Esophagus squamous epithelium (tissue), 5 donors: ENCODE measurements around the gene ABCB1. TPM values are rescaled to one million over a fixed set of nuclear protein-coding genes. Genes with fewer than 3 reads are reported as not detected.
A peak's percentile ranks its signal among the peaks of the same experiment; 100 is the strongest.

Source experiments
- DNase-seq: peaks from one replicate; lab custom pipeline; 2025; lab: John Stamatoyannopoulos, UW
- H3K27ac ChIP-seq, 4 donors: fragments of 200-600 bp; sonication (generic); one replicate each; pipeline ENCODE4 v1.5.1; 2016 to 2019; ENCODE audit warnings: mild to moderate bottlenecking in 1 of 4
- H3K27me3 ChIP-seq, 4 donors: fragments of 200-600 bp; sonication (generic); 1 replicate in 3 of 4; 2 replicates in 1 of 4; pipeline versions ENCODE4 v1.5.1 to v1.6.0; 2017 to 2021; ENCODE audit warnings: antibody characterized with exemption in 1 of 4
- H3K36me3 ChIP-seq, 3 donors: fragments of 200-600 bp; sonication (generic); one replicate each; pipeline ENCODE4 v1.5.1; 2016 to 2019
- H3K4me1 ChIP-seq, 3 donors: fragments of 200-600 bp; sonication (generic); one replicate each; pipeline ENCODE4 v1.5.1; 2017 to 2019
- H3K4me3 ChIP-seq, 4 donors: fragments of 200-600 bp; sonication (generic); 1 replicate in 3 of 4; 2 replicates in 1 of 4; pipeline ENCODE4 v1.5.1; 2016 to 2019; ENCODE audit warnings: mild to moderate bottlenecking in 2 of 4, moderate library complexity in 1 of 4
- H3K9me3 ChIP-seq, 3 donors: fragments of 200-600 bp; sonication (generic); one replicate each; pipeline ENCODE4 v1.5.1; 2016 to 2019
- CTCF ChIP-seq, 6 experiments: fragments of 450-650 bp in 4 of 6; fragments of 200-600 bp in 2 of 6; sonication (generic) in 2 of 6; IDR thresholded peaks; one replicate each; pipeline ENCODE4 v1.5.1; 2016 to 2019; ENCODE audit warnings: antibody characterized with exemption in 6 of 6, mild to moderate bottlenecking in 4 of 6, moderate library complexity in 4 of 6
- POLR2A ChIP-seq, 4 donors: fragments of 450-650 bp; IDR thresholded peaks; one replicate each; pipeline ENCODE4 v1.6.1; 2017; ENCODE audit warnings: antibody characterized with exemption in 4 of 4, mild to moderate bottlenecking in 4 of 4, moderate library complexity in 3 of 4
- WGBS, 2 donors: methylation state at CpG; one replicate each; pipeline ENCODE4 v1.1.5; 2018; 5-methylcytosine and 5-hydroxymethylcytosine counted together
- intact Hi-C: fragments of 100-400 bp; cut with DNase I; formaldehyde crosslinking; loops from one replicate; pipeline ENCODE4 v1.15.0; 2022
- total RNA-seq, 4 donors: library from RNA; depleted of rRNA; stranded (reverse); fragments of >200 nt; gene quantifications; one replicate each; pipeline ENCODE4 v1.1.0, GENCODE V29; 2016
- donor health status: DM: yes; HTN: yes; CAD: no.

ABCB1 gene
- total RNA-seq, 4 donors from 2014 or later: 0.91 to 15.4 (median 3.1) TPM

- no peaks in the 10 kb centered on the region for H3K9me3 ChIP-seq
- H3K27me3 ChIP-seq: peaks cover 0 to 6% (median 0%) of the 10 kb centered on the region in 4 donors
- no peak overlapping the region for H3K27ac ChIP-seq
- 55 to 58% methylated on average over 5 of the region's 5 CpGs for WGBS, 2 donors
- DNase-seq: no peak
- TF ChIP-seq CTCF (IDR thresholded peaks at IDR 0.05) (no peak), POLR2A (IDR thresholded peaks at IDR 0.05) (no peak)
- no peaks in the 10 kb centered on the region for H3K36me3 ChIP-seq
- intact Hi-C loops: no loop called here
- no peak overlapping the region for H3K4me3 ChIP-seq
- H3K4me1 ChIP-seq: no peaks in the 10 kb centered on the region
Observed at GRCh38 chr7:87609916-87610315, 9.2 kb upstream of the ABCB1 start.

GRCh38 chr7:87608431-87608830 lies 7.7 kb upstream of the ABCB1 start:
- intact Hi-C loops: no loop called here

GRCh38 chr7:87604264-87604663 lies 3.6 kb upstream of the ABCB1 start:
- DNase-seq: no peak
- no peak for TF ChIP-seq CTCF (IDR thresholded peaks at IDR 0.05)
- TF ChIP-seq POLR2A (IDR thresholded peaks at IDR 0.05): no peak
- no peak overlapping the region for H3K4me3 ChIP-seq
- intact Hi-C loops: no loop called here
- H3K36me3 ChIP-seq: no peaks in the 10 kb centered on the region
- no peaks in the 10 kb centered on the region for H3K9me3 ChIP-seq
- peaks cover 0 to 16% (median 4%) of the 10 kb centered on the region in 3 donors for H3K4me1 ChIP-seq
- 82 to 93% methylated on average over 1 of the region's 1 CpG for WGBS, 2 donors
- H3K27me3 ChIP-seq: peaks cover 0 to 40% (median 0%) of the 10 kb centered on the region in 4 donors
- H3K27ac ChIP-seq: no peak overlapping the region

More at GRCh38 chr7:87608431-87608830, 7.7 kb upstream of the ABCB1 start:
- TF ChIP-seq CTCF (IDR thresholded peaks at IDR 0.05): no peak
- TF ChIP-seq POLR2A (IDR thresholded peaks at IDR 0.05): no peak
- Histone ChIP-seq H3K36me3 (no peaks in the 10 kb centered on the region), H3K4me3 (no peak overlapping the region), H3K27ac (no peak overlapping the region), H3K4me1 (no peaks in the 10 kb centered on the region), H3K27me3 (peaks cover 0 to 7% (median 0%) of the 10 kb centered on the region in 4 donors), H3K9me3 (no peaks in the 10 kb centered on the region)
- DNase-seq: no peak
- WGBS, 2 donors: 27 to 34% methylated on average over 3 of the region's 3 CpGs

GRCh38 chr7:87599336-87599735 lies 1.3 kb downstream of the ABCB1 start:
- Histone ChIP-seq H3K4me1 (peaks cover 0 to 16% (median 4%) of the 10 kb centered on the region in 3 donors), H3K9me3 (no peaks in the 10 kb centered on the region), H3K4me3 (peak overlapping the region in 3 of 4 donors; percentile 46 to 66 (median 53)), H3K27ac (peak overlapping the region in 2 of 4 donors; percentile 51 to 82), H3K36me3 (no peaks in the 10 kb centered on the region), H3K27me3 (peaks cover 0 to 34% (median 0%) of the 10 kb centered on the region in 4 donors)
- TF ChIP-seq CTCF (IDR thresholded peaks at IDR 0.05) (no peak), POLR2A (IDR thresholded peaks at IDR 0.05) (no peak)
- 43 to 63% methylated on average over 10 of the region's 10 CpGs for WGBS, 2 donors
- intact Hi-C loops: no loop called here
- DNase-seq: no peak

DNA sequence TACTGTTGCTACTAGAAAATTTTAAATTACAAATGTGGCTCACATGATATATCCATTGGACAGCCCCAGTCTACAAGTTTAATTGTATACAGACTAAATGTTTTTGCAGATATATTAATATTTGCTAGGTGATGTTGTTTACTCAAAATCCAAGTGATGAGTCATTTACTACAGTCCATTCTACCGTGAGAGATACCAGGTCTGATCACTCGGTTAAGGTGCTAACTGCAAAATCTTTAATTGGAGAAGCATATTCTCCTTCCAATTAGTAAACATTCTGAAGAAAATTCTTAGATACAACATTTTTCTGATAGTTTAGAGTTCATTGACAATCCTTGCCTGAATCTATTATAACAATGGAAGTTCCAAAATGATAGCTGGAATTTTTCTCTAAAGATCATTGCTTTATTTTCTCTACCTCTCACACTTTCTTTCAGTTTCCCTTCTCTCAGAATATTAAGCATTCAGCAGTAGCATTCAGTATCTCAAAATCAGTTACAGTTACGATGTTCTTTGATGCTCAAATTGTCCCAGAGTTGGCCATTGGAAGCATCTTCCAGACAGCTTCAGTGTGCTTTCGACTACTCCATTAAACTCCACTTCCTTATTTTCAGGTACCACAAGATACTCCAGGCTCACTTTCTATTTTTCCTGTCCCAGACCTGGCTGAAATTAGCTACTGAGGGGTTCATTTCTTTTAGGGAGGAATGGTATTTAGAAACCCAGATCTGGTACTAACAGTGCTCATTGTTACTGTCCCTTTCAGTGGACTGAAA lies 2.3 kb downstream of the ABCB1 start:
- TF ChIP-seq POLR2A (IDR thresholded peaks at IDR 0.05) (no peak), CTCF (IDR thresholded peaks at IDR 0.05) (no peak)
- intact Hi-C loops: no loop called here
- WGBS, 2 donors: 53 to 63% methylated on average over 4 of the region's 4 CpGs

More for the DNA sequence above, 2.3 kb downstream of the ABCB1 start:
- peak overlapping the region in 1 of 4 donors; percentile 53 for H3K4me3 ChIP-seq
- no peak overlapping the region for H3K27ac ChIP-seq
- peaks cover 0 to 16% (median 4%) of the 10 kb centered on the region in 3 donors for H3K4me1 ChIP-seq
- H3K36me3 ChIP-seq: no peaks in the 10 kb centered on the region
- peaks cover 0 to 34% (median 0%) of the 10 kb centered on the region in 4 donors for H3K27me3 ChIP-seq
- DNase-seq: no peak
- H3K9me3 ChIP-seq: no peaks in the 10 kb centered on the region
